ENCODE measurements around the gene RAB35. TPM values are rescaled to one million over a fixed set of nuclear protein-coding genes. Genes with fewer than 3 reads are reported as not detected.

Gene RAB35
- total RNA-seq, 1 experiment from 2014 or later = 57.1 TPM

DNA sequence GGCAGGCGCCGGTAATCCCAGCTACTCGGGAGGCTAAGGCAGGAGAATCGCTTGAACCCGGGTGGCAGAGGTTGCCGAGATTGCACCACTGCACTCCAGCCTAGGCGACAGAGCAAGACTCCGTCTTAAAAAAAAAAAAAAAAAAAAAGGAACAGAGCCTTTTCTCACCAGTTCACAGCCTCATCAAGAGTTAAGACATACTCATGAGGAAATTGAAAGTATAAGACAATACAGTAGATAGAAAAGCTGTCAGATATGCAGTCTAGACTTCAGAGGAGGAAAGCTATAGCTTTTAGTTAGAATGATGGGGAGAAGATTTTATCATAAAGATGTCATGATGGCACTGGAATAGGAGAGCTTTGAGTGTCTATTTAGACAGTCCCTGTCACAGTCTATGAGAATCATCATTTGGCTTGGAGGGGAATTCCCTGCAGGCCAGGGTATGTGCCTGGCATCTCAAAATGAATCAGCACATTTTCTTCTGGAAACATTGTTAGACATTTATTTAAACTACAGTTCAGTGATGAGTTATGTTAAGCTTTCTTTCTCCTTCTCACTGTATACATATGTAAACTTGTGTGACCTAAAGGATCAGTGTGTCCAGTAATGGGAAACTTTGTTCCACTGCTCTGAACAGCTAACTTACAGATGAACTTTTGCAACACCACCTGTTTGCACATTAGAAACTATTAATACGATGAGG, 2.9 kb upstream of the RAB35 start:
- no peaks in the 10 kb centered on the region for H3K27me3 ChIP-seq (ENCODE audit: insufficient read depth, low read length)
- H3K4me3 ChIP-seq (replicated peaks in 1 of 2; ENCODE audit: low read depth in 1 of 2, low read length in 2 of 2) = no peak overlapping the region
- ChIA-PET RAD21 (ENCODE audit: low non-redundant PET in 1 of 2, low total read pairs in 2 of 2, uncharacterized antibody in 2 of 2, unreplicated experiment in 2 of 2) (interaction anchor here in 1 of 2 experiments (0.6 kb wide), 1 partner anchor 9 kb away, joined by 5 read pairs; no protein-coding TSS in a partner anchor), CTCF (no interaction called here), POLR2A (interaction anchor here (0.7 kb wide), 1 partner anchor 82 kb away, joined by 3 read pairs; the partner anchor contains the start of gene RPLP0)
- peaks cover 2 to 8% of the 10 kb centered on the region in 2 experiments; a peak in 2 of 4 replicates for H3K36me3 ChIP-seq (ENCODE audit: control insufficient read depth in 1 of 2, insufficient read depth in 2 of 2, low read length in 2 of 2)
- H3K27ac ChIP-seq (ENCODE audit: low read depth, low read length) = no peak overlapping the region
- intact Hi-C loops (cut with micrococcal nuclease) = loop anchor here (5.0 kb wide), 1 partner anchor 63 kb away; no protein-coding TSS in a partner anchor
- TF ChIP-seq SIN3A (IDR thresholded peaks at IDR 0.05; ENCODE audit: low read depth) (no peak), TCF7L2 (IDR thresholded peaks at IDR 0.05; ENCODE audit: borderline replicate concordance, extremely low read depth, insufficient read depth, insufficient read length) (no peak), POLR2AphosphoS5 (IDR thresholded peaks at IDR 0.05; ENCODE audit: low read depth, low read length) (no peak), CEBPB (IDR thresholded peaks at IDR 0.05; ENCODE audit: low read depth) (no peak), YY1 (IDR thresholded peaks at IDR 0.05; ENCODE audit: extremely low read depth, insufficient replicate concordance, low read depth, low read length) (no peak), ELF1 (IDR thresholded peaks at IDR 0.05; ENCODE audit: borderline replicate concordance, low read depth) (no peak), SP1 (IDR thresholded peaks at IDR 0.05; ENCODE audit: low read depth) (no peak), RAD21 (IDR thresholded peaks at IDR 0.05; ENCODE audit: low read depth) (no peak)
- TF ChIP-seq, protein P1, sequence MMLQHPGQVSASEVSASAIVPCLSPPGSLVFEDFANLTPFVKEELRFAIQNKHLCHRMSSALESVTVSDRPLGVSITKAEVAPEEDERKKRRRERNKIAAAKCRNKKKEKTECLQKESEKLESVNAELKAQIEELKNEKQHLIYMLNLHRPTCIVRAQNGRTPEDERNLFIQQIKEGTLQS (IDR thresholded peaks at IDR 0.05) = no peak
- no peak overlapping the region for H3K9ac ChIP-seq (ENCODE audit: low read length)
- H3K4me1 ChIP-seq (ENCODE audit: control insufficient read depth in 1 of 2, insufficient read depth in 2 of 2, low read length in 2 of 2) = peaks cover 17 to 27% of the 10 kb centered on the region in 2 experiments
- no peak overlapping the region for H2AFZ ChIP-seq (ENCODE audit: low read depth, low read length, poor library complexity, severe bottlenecking)
- H3K4me2 ChIP-seq (ENCODE audit: low read length) = no peak overlapping the region
- DNase-seq (ENCODE audit: low read depth, low spot score) (no peak), ATAC-seq (no peak)
- no TSS peak for BruUV-seq (replicated peaks)
- no peaks in the 10 kb centered on the region for H4K20me1 ChIP-seq (ENCODE audit: insufficient read depth)
- H3K9me3 ChIP-seq (ENCODE audit: control insufficient read depth in 1 of 2, insufficient read depth in 1 of 2, low read depth in 1 of 2, low read length in 2 of 2) = no peaks in the 10 kb centered on the region
- H3K79me2 ChIP-seq (ENCODE audit: insufficient read depth, low read length) = peaks cover 34% of the 10 kb centered on the region
- H3K9me2 ChIP-seq (ENCODE audit: insufficient read depth) = no peaks in the 10 kb centered on the region
